T-helper 2 cell (primary cell): Measurements from ENCODE around the gene RAB7A.
"Not testable (repeated sequence)": the region's sequence is repeated elsewhere in the genome, so short reads cannot be mapped to it uniquely, and the experiment has no call there.

ENCODE experiments used
- DNase-seq, 5 experiments: peaks; one replicate each; pipeline versions ENCODE4 v3.0.0 to v3.0.0-alpha.2; 2012 to 2022

The RAB7A gene

GRCh38 chr3:128823631-128824030 lies 97.6 kb downstream of the RAB7A start:
- DNase-seq: no peak

DNA sequence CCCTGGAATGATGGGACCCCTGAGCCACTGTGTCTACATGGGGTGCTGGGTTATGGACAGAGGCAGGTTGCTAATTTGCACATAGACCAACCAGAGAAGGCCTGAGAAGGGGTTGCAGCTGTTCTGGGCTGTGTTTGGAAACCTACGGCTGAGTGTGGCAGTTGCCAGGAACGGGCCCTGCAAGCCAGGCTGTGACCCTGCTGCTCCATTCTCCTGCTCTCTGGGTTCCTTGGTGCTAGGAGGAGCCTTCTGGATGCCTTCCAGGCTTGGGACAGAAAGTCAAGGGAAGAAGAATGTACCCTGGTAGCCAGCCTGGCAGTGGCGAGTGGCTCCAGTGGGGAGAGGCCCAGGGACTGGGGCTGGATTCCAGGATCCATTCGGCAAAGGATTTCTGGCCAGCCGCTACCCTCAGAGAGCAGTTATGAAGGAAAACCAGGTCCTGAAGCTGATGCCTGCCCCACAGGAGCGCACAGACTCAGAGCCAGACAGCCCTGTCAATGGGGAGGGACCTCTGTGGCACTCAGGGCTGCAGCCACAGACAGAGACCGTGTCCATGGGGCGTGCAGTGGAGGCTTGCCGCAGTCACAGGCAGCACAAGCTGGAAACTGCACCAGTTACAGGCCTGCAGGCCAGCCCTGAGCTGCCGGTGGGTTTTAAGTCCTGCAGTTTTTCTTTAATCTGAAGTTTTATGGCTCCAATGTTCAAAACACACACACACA lies 98.3 kb downstream of the RAB7A start:
- no peak for DNase-seq

- DNase-seq: no peak
These were observed 99.2 kb downstream of the RAB7A start for GRCh38 chr3:128825117-128825725.

DNA sequence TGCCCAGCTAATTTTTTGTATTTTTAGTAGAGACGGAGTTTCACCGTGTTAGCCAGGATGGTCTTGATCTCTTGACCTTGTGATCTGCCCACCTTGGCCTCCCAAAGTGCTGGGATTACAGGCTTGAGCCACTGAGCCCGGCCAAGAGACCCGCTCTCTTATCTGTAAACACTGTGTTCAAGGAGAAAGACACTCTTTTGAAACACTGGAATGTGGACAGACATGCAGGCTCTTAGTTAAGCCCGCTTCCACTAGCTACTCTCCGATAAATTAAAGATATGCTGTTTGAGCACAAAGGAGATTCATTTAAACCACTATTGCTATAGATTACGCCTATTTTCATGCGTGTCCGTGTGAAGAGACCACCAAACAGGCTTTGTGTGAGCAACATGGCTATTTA lies 103.1 kb downstream of the RAB7A start:
- not testable (repeated sequence) for DNase-seq

DNA sequence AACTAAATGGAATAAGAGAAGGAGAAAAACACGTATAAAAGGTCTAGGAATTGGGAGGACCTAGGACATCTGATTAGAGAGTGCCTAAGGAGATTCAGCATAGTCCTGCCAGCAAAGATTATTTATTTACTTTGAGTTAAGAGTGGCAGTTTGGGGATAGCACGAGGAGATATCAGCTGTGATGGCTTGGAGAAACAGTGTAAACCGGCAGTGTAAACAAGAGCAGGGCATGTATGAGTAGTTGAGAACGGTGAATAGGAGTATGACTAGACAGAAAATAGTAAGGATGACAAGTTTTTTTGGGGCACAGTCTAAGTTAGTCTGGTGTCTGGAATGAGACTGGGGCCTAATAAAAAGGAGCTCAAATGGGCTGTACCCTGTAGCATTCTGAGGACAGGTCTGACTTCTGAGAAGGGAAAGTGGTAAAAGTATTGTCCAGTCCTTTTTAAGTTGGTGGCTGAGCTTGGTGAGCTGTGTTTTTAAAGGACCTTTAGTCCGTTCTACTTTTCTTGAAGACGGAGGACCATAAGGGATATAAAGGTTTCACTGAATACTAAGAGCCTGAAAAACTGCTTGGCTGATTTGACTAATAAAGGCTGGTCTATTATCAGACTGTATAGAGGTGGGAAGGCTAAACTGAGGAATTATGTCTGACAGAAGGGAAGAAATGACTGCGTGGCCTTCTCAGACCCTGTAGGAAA lies 104.1 kb downstream of the RAB7A start:
- not testable (repeated sequence) for DNase-seq

- not testable (repeated sequence) for DNase-seq
These were observed 104.8 kb downstream of the RAB7A start for GRCh38 chr3:128830762-128831161.

DNA sequence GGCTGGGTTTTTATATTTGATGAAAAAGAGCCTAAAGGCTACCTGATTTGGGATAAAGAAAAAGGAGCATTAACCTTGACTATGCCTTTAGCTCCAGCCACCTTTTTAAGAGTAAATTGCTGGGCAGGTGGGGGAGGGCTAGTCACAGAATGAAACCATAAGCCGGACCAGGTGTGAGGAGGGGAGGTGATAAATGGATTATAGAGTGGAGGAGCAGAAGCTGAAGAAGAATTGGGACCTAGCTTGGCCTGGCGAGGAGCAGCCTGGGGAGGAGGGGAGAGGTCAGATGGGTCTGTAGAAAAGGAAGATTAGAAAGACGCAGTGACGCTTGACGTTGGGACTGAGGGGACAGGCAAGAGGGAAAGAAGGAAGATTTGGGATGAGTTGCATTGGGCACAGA lies 107.0 kb downstream of the RAB7A start:
- DNase-seq: not testable (repeated sequence)

- DNase-seq: no peak
These were observed 109.1 kb downstream of the RAB7A start for GRCh38 chr3:128835096-128835495.

DNA sequence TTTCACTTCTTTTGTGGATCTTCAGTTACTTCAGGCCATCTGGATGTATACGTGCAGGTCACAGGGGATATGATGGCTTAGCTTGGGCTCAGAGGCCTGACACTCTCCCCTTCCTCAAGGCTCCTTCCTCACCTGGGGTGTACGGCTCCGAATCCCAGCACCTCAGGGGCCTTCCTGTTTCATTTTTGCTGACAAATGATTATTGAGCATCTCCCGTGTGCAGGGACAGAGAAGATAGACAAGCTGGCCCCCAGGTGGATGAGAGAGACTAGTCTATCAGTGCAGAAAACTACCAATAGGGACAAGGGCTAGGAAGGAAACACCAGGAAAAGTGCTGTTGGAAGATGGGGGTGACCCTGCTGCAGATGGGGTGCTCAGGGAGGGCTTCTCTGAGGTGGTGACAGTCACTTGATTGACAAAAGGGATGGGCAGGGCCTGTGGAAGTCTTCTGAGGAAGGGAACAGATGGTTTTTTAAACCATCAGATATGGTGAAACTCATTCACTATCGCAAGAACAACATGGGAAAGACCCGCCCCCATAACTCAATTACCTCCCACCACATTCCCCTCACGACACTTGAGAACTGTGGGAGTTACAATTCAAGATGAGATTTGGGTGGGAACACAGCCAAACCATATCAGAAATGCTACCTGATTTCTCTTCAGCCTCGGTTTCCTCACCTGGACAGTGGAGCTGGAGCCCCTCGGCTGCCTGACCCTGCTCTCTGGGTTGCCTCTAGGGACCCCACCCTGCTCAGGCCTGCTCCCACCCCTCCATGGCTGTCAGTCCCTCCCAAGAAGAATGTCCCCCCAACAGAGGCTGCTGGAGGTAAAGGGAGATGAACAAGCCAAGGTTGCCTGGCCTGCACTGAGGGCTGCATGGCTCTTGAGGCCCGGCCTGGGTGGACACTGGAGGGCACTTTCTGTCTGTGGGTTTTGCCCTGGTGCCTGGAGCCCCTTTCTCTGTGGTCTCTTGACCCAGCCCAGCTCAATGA lies 116.2 kb downstream of the RAB7A start:
- no peak for DNase-seq

- no peak for DNase-seq
These were observed 118.5 kb downstream of the RAB7A start for GRCh38 chr3:128844502-128844901.

DNA sequence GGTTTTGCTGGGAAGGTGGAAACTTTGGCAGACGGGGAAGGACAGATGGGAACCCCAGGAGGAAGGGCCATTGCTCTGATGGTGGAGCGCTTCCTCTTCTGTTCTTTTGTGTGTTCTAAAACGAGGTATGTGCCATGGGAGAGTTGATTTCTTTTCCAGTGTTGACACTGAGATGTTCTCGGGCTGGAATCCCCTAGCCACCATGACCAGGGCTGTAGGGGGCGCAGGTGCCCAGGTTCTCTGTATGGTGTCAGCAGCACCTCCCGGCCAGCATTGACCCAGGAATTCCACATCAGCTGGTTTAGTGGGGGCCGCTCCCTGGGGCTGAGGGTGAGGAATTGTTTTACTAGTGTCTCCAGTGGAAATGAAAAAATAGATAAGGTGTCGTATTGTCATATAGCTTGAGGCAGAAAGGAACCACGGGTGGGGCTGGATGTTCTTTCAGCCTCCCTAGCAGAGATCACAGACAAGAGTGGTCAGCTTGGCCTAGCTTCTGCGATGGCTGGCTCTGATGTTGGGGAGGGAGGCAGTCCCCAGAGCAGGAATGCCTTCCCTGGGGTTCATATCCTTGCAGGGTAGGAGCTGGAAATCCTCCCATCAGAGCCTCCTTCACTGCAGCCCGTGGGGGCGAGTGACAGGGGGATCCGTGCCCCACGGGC lies 119.3 kb downstream of the RAB7A start:
- no peak for DNase-seq

GRCh38 chr3:128845778-128846485 lies 119.9 kb downstream of the RAB7A start:
- DNase-seq: peak; percentile 50 to 86 (median 70)

DNA sequence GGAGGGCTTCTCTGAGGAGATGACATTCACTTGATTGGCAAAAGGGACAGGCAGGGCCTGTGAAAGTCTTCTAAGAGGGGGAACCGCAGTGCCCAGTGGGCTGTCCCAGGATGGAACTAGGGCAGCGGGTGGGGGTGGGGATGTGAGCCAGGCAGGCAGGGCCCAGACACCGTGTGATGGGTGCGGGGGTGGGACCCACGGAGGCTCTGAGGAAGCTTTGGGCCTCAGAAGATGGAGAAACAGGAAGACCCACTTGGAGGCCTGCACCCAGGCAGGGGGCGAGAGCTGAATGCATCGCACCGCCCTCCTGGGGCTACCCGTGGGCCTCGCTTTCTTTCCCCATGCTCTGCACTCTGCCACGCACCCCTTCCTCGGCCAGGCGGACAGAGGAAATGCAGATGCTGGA lies 120.5 kb downstream of the RAB7A start:
- DNase-seq: no peak

DNA sequence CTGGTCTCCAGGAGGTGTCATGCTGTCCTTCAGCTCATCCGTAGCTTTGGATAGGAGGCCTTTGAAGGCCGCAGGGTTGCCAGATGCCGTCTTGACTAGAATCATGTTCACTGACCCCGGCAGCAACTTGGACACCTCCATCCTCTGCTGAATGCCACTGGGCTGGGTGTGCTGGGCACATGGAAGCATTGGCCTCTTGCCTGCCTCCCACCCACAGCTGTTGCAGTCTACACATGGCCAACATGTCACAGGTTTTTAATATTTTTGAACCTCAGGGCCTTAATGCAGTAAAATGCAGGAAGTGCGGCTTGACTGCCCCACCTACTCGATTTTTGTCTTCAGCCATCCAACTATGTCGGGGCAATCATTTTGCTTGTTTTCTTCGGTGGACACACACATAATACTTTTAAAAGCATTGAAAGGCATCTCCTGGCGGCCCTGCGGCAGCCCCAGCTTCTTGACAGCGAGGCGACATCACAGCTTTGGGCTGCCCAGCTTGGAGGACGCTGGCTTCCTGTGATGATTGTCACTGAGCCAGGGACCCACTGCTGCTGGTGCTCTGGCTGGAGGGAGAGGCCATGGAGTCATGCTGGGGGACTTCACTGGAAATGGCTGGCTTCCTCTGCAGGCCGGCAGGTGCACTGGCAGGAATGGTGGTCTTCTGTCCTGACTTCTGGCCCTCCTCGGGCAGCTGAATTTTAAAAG lies 121.8 kb downstream of the RAB7A start:
- no peak for DNase-seq

DNA sequence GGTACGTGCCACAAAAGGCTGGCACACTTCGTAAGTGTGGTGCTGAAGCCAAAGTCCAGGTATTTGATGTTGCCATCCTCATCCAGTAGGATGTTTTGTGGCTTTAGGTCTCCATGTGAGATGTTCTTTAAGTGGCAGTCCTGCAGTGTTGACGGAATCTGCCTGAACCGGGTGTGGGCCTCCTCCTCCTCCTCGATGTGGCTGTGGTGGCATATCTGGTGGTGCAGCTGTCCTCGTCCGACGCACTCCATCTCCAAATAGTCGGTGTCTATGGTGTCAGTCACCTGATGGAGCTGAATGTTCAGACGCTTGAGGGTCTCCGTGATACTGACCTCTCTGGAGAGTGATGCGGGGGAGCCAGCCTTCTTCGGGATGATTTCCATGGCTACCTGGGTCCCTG lies 123.0 kb downstream of the RAB7A start:
- DNase-seq: no peak

GRCh38 chr3:128849911-128850455 lies 124.0 kb downstream of the RAB7A start:
- no peak for DNase-seq

DNA sequence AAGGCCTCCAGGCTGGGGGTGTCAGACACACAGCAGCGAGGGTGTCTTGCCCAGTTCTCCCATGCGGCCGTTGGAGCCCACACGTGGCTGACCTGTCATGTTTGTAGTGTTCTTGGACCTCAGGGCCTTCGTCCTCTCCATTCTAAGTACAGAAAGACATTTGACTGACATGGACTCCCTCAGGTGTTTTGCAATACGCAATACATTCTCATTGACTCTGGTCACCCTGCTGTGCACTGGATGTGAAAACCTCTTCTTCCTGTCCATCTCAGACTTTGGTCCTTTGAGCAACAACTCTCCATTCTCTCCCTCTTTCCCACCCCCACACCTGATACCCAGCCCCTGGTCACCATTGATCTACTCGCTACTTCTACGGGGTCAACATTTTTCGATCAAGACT lies 124.6 kb downstream of the RAB7A start:
- no peak for DNase-seq

DNA sequence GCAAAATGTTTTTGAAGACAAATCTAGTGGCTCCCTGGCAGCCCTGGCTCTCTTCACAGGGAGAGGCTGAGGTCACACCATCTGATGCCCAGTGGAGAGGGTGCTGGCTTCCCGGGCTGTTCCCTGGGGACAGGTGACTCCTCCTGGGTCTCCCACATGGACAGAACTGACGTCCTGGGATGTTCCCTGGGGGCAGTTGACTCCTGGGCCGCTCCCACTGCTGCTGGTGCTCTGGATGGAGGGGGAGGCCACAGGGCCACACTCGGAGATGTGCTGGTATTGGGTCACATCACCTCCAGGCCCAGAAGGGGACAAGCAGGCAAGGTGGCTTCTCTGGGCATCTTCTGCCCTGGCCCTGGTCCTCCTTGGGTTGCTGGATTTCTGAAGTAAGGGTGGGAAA lies 125.6 kb downstream of the RAB7A start:
- no peak for DNase-seq

DNA sequence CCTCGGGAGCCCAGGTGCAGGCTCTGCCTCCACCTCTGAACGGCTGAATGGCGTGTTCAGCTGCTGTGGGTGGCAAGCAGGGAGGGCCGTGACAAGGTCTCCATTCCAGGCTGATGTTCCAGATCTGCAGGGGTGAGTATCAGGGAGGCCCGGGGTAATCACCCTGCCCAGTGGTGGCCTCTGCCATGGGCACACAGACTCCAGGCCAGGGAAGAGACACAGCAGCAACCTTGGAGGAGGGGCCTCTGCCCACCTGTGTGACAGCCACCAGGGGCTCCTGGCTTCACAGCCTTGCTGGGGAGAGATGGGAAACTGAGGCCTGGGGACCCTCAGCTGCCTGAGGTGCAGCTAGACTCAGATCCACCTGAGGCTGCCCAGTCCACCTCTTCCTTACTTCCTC lies 127.8 kb downstream of the RAB7A start:
- no peak for DNase-seq

GRCh38 chr3:128854475-128854874 lies 128.5 kb downstream of the RAB7A start:
- no peak for DNase-seq

GRCh38 chr3:128855569-128855968 lies 129.6 kb downstream of the RAB7A start:
- no peak for DNase-seq
